KMS-11 (cell line): Measurements from ENCODE around the gene THY1.

Experiments
- H2AFZ ChIP-seq: fragments of 200-600 bp; sonication (generic); 2 replicates; pipeline ENCODE4 v1.6.1; 2016; ENCODE audit warnings: antibody characterized with exemption, mixed run types, low read depth
- H3K27ac ChIP-seq: fragments of 200-600 bp; sonication (generic); 2 replicates; pipeline ENCODE4 v1.6.1; 2016; ENCODE audit warnings: mild to moderate bottlenecking, mixed run types
- H3K27me3 ChIP-seq: fragments of 200-600 bp; sonication (generic); 2 replicates; pipeline ENCODE4 v1.6.1; 2017; ENCODE audit warnings: mild to moderate bottlenecking, low read depth, mixed run types, moderate library complexity; ENCODE audit not compliant: insufficient read depth
- H3K36me3 ChIP-seq: fragments of 200-600 bp; sonication (generic); 2 replicates; pipeline ENCODE4 v1.6.1; 2017; ENCODE audit warnings: mild to moderate bottlenecking, mixed run types; ENCODE audit not compliant: insufficient read depth
- H3K4me1 ChIP-seq: fragments of 200-600 bp; sonication (generic); 2 replicates; pipeline ENCODE4 v1.6.1; 2016; ENCODE audit warnings: mild to moderate bottlenecking, low read depth, mixed run types; ENCODE audit not compliant: poor library complexity, severe bottlenecking
- H3K4me2 ChIP-seq: fragments of 200-600 bp; sonication (generic); 2 replicates; pipeline ENCODE4 v1.7.0; 2016; ENCODE audit warnings: mild to moderate bottlenecking, mixed run types
- H3K4me3 ChIP-seq: fragments of 200-600 bp; sonication (generic); IDR thresholded peaks from 2 replicates; pipeline ENCODE4 v1.6.1; 2017; ENCODE audit warnings: low read depth, low read length, mixed read lengths; ENCODE audit not compliant: insufficient read depth
- H3K79me2 ChIP-seq: fragments of 200-600 bp; sonication (generic); 2 replicates; pipeline ENCODE4 v1.6.1; 2016; ENCODE audit warnings: low read depth, mixed run types; ENCODE audit not compliant: insufficient read depth
- H3K9ac ChIP-seq: fragments of 200-600 bp; sonication (generic); 2 replicates; pipeline ENCODE4 v1.6.1; 2016; ENCODE audit warnings: mild to moderate bottlenecking, mixed run types
- H4K20me1 ChIP-seq: fragments of 200-600 bp; sonication (generic); 2 replicates; pipeline ENCODE4 v1.6.1; 2016; ENCODE audit warnings: mild to moderate bottlenecking, mixed run types; ENCODE audit not compliant: insufficient read depth
- TF ChIP-seq, protein P1 (sequence below): fragments of 200-600 bp; sonication (generic); conservative IDR thresholded peaks from 2 replicates; pipeline ENCODE4 v1.6.1; 2017; ENCODE audit warnings: low read depth, mild to moderate bottlenecking, antibody characterized with exemption, low read length, moderate library complexity, mixed read lengths

Gene THY1

DNA sequence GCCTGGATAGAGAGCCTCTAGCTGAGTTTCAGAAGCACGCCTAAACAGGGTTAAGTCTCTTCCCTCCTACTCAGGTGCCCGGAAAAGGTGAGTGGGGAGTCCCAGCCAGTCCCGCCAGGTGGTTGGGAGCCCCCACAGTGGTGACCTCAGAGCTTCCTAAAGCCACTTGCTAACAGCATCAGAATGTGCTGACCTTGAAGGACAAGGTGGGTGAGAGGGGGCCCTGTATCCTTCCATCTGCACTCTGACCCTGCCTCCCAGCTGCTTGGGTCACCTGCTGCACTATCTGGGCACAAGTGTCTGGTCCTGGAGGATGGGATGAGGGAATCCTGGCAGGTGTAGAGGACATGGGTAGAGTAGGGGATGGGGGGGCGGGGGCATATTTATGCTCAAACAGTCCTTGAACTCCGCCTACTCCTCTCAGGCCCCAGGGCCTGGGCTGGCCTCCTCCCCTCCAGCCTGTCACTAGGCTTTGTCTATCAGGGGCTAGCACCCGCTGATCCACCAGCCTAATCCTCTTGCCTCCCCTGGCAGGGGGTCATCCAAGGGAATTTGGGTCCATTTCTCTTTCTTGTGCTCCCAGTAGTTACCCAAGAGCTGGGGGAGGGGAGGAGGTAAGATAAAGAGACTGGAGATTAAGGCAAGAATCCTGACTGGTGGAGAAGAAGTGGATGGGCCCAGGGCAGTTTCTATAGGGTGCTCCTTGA, 44.9 kb downstream of the THY1 start:
- Histone ChIP-seq H3K4me1 (peaks cover 3% of the 10 kb centered on the region), H2AFZ (no peak overlapping the region), H3K4me3 (no peak overlapping the region), H3K79me2 (no peaks in the 10 kb centered on the region), H3K27me3 (no peaks in the 10 kb centered on the region), H3K4me2 (no peak overlapping the region), H3K9ac (no peak overlapping the region), H4K20me1 (no peaks in the 10 kb centered on the region), H3K36me3 (no peaks in the 10 kb centered on the region), H3K27ac (no peak overlapping the region)
- TF ChIP-seq, protein P1, sequence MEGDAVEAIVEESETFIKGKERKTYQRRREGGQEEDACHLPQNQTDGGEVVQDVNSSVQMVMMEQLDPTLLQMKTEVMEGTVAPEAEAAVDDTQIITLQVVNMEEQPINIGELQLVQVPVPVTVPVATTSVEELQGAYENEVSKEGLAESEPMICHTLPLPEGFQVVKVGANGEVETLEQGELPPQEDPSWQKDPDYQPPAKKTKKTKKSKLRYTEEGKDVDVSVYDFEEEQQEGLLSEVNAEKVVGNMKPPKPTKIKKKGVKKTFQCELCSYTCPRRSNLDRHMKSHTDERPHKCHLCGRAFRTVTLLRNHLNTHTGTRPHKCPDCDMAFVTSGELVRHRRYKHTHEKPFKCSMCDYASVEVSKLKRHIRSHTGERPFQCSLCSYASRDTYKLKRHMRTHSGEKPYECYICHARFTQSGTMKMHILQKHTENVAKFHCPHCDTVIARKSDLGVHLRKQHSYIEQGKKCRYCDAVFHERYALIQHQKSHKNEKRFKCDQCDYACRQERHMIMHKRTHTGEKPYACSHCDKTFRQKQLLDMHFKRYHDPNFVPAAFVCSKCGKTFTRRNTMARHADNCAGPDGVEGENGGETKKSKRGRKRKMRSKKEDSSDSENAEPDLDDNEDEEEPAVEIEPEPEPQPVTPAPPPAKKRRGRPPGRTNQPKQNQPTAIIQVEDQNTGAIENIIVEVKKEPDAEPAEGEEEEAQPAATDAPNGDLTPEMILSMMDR, result no peak

DNA sequence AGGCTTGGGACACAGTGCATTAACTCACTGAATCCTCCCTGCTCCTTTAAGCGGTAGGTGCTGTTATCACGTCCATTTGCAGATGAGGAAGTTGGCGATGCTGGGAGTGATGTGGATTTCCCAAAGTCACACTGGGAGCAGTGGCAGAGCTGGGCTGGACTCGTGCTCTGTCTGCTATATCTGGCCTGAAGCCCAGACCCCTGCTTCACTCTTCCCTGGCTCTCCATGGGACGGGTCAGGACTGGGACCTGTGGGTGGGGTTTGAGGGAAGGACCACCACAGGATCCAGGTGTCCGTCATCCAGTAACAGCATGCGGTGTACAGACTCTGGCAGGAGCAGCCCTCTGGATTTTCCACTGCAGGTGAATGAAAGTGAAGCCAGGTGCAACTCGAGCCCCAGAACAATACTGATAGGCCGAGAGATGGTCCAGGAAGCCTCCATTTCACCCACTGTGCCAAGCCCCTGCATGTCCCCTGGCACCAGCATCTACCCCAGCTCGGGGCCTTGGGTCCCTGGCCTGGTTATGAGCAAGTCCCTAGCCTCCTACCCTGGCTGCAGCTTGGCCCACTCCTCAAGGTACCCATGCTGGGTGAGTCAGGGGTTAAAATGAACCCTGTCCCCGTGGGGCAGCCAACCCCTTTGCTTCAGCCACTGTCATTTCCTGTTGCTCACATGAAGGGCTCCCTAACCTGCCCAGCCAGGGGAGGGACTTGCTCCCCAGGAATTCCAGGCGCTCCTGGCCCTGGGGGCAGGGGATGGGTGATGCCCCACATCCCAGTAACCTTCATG, 45.7 kb downstream of the THY1 start:
- H3K9ac ChIP-seq, result no peak overlapping the region
- H3K4me3 ChIP-seq, result no peak overlapping the region
- no peaks in the 10 kb centered on the region for H4K20me1 ChIP-seq
- H3K79me2 ChIP-seq, result no peaks in the 10 kb centered on the region
- H2AFZ ChIP-seq, result no peak overlapping the region
- peaks cover 2% of the 10 kb centered on the region for H3K4me1 ChIP-seq
- H3K27me3 ChIP-seq, result no peaks in the 10 kb centered on the region
- H3K27ac ChIP-seq, result no peak overlapping the region
- no peak overlapping the region for H3K4me2 ChIP-seq
- no peaks in the 10 kb centered on the region for H3K36me3 ChIP-seq
- TF ChIP-seq, protein P1, result no peak

DNA sequence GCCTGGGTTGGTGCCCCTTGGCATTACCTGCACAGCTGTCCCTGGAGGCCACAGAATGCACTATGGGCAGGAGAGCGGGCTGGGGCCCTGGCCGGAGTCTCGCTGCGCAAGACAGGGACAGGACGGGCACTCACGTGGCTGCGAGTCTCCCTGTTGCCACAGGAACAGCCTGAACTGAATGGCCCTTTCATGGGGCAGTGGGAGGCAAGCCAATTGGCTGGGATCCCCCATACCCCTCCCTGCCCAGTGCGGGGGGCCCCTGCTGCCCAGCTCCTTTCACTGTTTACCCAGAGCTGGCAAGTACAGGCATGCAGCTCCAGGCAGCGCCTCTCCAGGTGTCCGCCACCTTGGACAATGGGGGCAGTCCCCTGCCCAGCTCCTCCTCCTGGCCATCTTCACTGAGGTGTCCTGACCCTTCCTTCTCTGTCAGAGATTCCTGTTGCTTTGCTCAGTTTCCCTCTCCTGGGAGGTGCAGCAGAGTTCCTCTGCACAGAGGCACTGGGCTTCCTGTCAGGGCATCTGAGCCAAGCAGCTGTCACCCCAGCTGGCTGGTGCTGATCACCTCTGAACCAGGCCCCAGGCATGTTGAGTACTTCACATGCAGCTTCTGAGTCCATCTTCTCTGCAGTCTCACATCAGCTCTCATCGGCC, 46.6 kb downstream of the THY1 start:
- no peak overlapping the region for H3K27ac ChIP-seq
- H3K4me3 ChIP-seq, result no peak overlapping the region
- no peaks in the 10 kb centered on the region for H3K4me1 ChIP-seq

More for the DNA sequence above, 46.6 kb downstream of the THY1 start:
- Histone ChIP-seq H2AFZ (no peak overlapping the region), H3K79me2 (no peaks in the 10 kb centered on the region), H4K20me1 (no peaks in the 10 kb centered on the region), H3K36me3 (no peaks in the 10 kb centered on the region), H3K9ac (no peak overlapping the region), H3K4me2 (no peak overlapping the region), H3K27me3 (no peaks in the 10 kb centered on the region)
- TF ChIP-seq, protein P1, result no peak
